ENCODE results near the gene ILDR2.
"Not testable (repeated sequence)": the region's sequence is repeated elsewhere in the genome, so short reads cannot be mapped to it uniquely, and the experiment has no call there.

Gene ILDR2

DNA sequence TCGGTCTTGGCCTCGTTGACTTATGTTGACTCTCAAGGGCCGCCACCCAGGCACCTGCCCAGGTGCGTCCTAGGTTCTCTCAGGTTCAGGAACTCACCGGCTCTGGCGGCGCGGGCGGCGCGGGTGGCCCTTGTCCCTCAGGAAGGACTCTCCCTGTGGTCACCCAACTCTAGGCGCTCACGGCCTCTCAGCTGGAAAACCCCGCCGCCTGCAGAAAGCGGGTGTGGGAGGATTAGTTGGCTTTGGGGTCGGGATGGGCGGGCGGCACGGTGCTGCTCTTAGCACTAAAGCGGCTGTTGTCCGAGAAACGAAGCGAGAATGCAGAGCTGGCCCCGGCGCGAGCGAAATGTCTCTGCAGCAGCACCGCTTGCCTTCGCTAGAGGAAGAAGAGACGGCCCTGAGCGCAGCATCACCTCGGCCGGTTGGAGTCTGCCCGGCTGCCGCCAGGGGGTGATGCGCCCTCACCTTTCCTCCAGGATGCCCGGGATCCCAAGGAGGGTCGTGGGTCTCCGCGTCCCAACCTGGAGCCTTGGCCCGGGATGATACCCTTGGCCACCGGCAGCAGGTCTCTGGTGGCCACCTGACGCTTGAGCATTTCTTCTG, 91.2 kb downstream of the ILDR2 start:
- DNase-seq, result peak; percentile 77

DNA sequence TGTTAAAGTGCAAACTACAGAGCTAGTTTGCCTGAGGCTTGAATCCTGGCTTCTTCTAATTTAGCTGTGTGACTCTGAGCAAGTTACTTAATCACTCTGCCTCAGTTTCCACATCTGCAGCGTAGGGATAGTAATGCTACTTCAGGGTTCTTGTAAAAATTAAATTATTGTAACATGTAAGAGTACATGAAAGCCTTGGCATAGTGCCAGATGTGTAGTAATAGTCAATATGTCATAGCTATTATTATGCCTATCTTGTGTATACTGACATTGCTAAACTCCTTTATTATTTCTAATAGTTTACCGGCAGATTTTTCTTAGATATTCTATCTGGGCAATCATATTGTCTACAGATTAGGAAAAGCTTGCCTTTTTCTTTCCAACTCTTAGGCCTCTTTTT, 92.4 kb downstream of the ILDR2 start:
- DNase-seq, result no peak

DNA sequence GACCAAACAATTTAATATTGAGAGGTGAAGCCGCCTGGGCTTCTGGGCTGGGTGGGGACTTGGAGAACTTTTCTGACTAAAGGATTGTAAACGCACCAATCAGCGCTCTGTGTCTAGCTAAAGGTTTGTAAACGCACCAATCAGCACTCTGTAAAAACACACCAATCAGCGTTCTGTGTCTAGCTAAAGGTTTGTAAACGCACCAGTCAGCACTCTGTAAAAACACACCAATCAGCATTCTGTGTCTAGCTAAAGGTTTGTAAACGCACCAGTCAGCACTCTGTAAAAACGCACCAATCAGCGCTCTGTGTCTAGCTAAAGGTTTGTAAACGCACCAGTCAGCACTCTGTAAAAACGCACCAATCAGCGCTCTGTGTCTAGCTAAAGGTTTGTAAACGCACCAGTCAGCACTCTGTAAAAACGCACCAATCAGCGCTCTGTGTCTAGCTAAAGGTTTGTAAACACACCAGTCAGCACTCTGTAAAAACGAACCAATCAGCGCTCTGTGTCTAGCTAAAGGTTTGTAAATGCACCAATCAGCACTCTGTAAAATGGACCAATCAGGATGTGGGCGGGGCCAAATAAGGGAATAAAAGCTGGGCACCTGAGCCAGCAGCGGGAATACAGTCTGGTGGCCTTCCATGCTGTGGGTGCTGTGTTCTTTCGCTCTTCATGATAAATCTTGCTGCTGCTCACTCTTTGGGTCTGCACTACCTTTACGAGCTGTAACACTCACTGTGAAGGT, 97.0 kb downstream of the ILDR2 start:
- DNase-seq, result not testable (repeated sequence)

DNA sequence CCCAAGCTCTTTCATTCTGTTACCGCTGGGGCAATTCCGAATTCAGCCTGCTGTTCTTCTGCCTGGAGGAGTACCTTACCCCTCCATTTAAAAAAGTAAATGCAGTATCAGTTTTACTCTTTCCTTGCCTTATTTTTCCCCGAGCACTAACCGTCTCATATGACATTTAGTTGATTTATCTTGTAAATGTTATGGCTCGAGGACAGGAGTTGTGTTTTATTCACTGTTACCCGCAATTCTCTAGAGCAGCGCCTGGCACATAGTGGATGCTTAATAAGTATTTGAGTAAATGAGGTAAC, 98.9 kb downstream of the ILDR2 start:
- DNase-seq, result no peak

DNA sequence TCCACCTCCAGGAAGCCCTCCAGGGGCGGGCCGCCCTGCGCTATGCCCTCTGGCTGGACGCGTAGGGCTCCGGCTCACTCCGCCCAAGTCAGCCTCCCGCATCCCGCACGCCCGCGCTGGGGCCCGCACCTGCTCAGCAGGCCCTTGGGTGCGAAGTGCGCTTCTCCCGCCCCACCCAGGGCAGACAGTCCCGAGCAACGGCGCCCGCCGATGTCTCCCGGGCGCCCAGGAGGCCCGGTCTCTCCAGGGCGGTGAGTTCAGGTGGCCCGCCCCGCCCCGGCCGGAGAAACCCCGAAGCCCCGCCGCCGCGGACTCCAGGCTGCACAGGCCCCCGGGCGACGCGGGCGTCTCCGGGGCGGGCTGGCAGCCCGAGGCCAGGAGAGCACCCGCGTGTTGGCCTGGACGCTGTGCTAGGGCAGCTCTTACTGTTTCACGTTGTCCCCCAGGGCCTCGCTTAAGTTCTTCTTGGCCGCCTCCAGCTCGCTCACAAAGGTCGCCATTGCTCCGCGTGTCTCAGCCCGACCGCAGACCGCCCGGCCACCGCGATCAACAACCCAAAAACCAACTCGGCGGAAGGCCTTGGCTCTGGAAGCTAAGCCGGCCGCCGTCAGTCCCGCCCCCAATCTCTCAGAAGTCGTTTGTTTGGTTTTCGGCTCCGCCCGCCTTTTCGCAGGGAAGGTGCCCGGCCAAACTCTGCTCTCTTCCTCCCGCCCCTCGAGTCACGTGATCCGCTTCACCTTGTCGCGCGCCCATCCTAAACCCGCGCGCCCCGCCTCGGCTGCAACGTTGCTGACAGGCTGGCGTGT, 99.4 kb downstream of the ILDR2 start, which contains the start of gene TADA1:
TADA1 (minus strand) TSS at position 531 of the 806 bp plus-strand sequence; CDS start at position 500, 31 bp downstream.
- peak; percentile 97 for DNase-seq

DNA sequence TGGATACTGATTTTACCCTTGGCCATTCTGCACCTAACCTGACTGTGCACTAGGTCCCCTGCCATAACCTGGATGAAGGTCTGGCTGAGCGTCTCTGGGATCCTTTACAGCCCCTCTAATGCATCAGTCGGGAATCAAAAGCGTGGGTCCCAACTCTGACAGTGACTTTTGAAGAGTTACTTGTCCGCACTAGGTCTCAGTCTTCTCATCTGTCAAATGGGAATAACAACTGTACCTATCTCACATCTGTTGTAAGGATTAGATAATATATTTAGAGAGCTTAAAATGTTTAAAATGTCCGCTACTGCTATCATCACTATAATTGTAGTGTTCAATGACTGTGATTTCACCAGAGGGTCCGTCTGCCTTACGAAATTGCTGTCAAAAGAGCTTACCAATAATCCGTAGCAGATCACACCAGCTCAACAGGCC, 100.0 kb downstream of the ILDR2 start:
- DNase-seq, result no peak

DNA sequence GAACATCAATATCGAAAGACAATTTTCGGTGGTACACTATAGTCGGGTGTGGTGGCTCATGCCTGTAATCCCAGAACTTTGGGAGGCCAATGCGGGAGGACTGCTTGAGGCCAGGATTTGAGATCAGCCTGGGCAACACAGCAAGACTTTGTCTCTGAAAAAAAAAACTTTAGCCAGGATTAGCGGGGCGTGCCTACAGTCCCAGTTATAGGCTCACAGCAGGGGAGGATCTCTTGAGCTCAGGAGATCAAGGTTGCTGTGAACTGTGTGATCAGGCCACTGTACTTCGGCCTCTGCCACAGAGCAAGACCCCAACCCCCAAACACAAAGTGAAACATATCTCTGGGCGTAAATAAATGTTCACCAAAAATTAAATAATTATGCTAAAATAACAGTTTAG, 100.9 kb downstream of the ILDR2 start:
- DNase-seq, result no peak

DNA sequence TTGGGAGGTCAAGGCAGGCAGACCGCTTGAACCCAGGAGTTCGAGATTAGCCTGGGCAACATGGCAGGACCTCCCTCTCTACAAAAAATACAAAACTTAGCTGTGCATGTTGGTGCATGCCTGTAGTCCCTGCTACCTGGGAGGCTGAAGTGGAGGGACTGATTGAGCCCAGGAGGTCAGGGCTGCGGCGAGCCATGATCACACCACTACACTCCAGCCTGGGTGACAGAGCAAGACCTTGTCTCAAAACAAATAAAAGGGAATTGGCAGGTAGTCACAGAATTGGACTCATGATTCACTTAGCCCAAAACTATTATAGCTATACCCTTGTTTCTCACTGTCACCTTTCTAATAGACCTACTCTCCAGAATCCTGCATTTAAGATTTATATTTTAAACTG, 104.8 kb downstream of the ILDR2 start:
- no peak for DNase-seq

DNA sequence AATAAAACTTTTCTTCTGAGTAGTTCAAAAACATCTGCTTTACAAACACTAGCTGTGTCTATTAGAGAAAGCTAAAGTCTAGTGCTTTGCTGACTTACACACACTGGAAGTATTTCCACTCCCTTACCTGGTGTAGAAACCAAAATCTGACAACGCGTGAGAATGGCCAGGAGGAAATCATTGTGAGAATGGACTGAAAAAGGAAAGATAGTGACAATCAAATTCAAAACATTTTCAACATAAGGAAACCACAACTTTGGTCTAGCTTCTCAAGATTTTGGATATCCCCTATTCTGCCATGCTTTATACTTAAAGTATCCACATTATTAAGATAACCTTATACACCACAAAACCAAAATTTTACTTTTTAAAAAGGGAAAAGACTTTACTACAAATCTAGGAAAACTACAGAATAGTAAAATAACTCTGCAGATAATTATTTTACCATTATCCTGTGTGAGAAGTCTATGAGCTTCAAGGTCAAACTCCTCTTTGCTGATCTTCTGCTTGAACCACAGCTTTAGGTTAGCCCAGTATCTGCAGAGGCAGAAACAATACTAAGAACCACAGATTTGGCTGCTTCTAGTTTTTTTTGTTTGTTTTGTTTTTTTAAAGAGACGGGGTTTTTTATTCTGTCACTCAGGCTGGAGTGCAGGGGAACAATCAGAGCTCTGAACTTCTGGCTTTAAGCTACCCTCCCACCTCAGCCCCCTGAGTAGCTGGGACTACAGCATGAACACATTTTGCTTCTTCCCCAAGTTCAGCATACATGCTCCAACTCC, 105.8 kb downstream of the ILDR2 start:
- DNase-seq, result no peak

DNA sequence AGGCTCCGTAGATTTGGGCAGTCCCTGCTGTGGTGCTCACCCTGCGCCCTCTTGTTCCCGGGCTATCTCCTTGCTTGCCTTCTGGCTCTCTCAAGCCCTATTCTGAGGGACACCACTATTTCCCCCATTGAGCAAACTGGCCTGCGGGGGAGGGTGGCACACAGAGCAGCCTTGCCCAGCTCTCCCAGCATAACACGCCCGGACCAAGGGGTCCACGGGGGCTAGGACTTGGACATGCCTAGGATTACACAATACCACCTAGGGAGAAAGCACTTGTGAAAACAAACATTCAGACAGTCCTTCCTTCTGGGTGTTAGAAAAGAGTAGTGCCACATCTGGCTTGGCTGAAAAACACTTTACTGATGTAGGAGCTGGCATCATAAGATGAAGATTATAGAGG, 106.7 kb downstream of the ILDR2 start:
- no peak for DNase-seq

DNA sequence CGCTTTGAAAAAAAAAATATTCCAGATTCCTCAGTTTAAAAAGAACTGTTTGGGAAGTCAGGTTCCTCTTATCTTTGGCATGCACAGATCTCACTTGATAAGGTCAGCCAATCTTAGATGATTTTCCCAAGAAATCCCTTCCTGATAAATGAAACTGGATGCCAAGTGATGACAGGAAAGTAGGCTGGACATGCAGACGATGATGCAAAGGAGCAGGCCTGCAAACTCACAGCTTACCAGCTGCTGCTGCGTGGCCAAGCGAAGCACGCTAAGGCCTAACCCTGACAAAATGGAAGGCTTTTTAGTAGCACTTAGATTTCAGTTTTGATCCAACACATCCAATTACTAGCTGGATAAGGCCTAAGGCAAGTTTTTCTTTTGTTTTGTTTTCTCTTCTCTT, 109.4 kb downstream of the ILDR2 start:
- DNase-seq, result no peak

DNA sequence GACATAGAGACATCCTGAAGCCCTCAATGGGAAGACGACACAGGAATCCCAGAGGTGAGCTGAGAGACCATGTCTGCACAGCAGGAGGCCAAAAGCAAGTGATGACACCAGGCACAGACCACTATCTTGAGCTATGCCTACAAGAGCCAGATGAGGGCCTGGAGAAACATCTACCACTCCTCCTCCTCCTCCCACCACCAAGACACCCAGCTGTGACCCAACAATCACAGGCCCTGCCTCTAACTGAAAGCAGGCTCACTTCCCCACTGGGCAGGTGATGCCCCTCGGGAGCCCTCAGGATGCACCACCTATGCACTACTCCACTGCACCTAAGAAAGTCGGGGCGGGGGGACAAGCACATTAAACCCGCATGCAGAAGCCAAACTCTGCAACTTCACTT, 115.7 kb downstream of the ILDR2 start:
- no peak for DNase-seq

DNA sequence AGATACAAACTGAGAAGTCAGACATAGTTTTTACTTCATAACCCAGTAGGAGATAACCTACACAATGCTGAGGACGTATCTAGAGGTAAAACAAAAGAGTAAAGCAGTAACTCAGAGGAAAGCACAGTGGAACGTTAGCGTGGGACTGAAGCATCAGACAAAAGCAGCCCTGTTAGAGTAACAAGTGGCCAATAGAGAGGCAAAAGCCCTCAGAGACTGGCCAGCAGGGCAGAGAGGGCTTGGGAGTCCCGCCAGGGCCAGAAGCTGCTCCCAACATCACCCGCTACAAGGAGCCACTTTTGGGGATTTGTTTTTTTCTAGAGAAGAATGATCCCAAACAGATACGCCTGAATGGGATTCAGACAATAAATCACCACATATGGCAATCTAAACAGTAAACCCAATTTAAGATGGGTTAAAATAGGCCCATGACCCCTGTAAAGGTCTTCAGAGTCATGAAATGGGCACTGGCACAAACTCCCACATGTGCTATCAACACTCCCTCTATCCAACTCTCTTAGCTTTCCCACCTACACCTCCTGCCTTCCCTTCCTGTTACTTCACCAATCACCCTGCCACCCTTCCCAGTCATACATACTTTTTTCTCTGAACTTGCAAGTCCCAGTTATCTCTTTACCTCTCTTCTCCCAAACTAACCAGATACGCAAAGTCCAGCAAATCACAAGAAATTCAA, 116.5 kb downstream of the ILDR2 start:
- no peak for DNase-seq
